GM12875 (cell line): Measurements from ENCODE around the gene APBB2.

Experiments
- H3K4me3 ChIP-seq: one replicate; pipeline ENCODE4 v1.5.1; 2011; ENCODE audit warnings: low read depth, low read length, control low read depth
- CTCF ChIP-seq: IDR thresholded peaks from 2 replicates; pipeline ENCODE4 v1.5.1; 2011; ENCODE audit warnings: low read depth, mild to moderate bottlenecking, control low read depth, inconsistent platforms, low read length, moderate library complexity, borderline replicate concordance; ENCODE audit not compliant: insufficient read depth

Gene APBB2

GRCh38 chr4:41095973-41096372, 118.4 kb downstream of the APBB2 start:
- no peak for TF ChIP-seq CTCF
- no peak overlapping the region for H3K4me3 ChIP-seq

- no peak for TF ChIP-seq CTCF
- no peak overlapping the region for H3K4me3 ChIP-seq
These were observed 119.0 kb downstream of the APBB2 start for GRCh38 chr4:41095192-41095872.

GRCh38 chr4:41092128-41092527, 122.2 kb downstream of the APBB2 start:
- no peak for TF ChIP-seq CTCF
- H3K4me3 ChIP-seq, result no peak overlapping the region

GRCh38 chr4:41081847-41082246, 132.5 kb downstream of the APBB2 start:
- H3K4me3 ChIP-seq, result no peak overlapping the region
- no peak for TF ChIP-seq CTCF

- no peak for TF ChIP-seq CTCF
- H3K4me3 ChIP-seq, result no peak overlapping the region
These were observed 133.4 kb downstream of the APBB2 start for GRCh38 chr4:41080976-41081375.

- no peak overlapping the region for H3K4me3 ChIP-seq
- TF ChIP-seq CTCF, result no peak
These were observed 134.3 kb downstream of the APBB2 start for GRCh38 chr4:41079881-41080560.

- no peak for TF ChIP-seq CTCF
These were observed 136.7 kb downstream of the APBB2 start for GRCh38 chr4:41077628-41078027.

More at GRCh38 chr4:41077628-41078027, 136.7 kb downstream of the APBB2 start:
- H3K4me3 ChIP-seq, result no peak overlapping the region
